Stomach (tissue), 4 donors: ENCODE results near the gene OR52W1.

Experiments
- CTCF ChIP-seq, 7 experiments: fragments of 450-650 bp in 4 of 7; fragments of 200-600 bp in 3 of 7; sonication (generic) in 3 of 7; IDR thresholded peaks; one replicate each; pipeline ENCODE4 v1.5.1; 2016 to 2019; ENCODE audit warnings: antibody characterized with exemption in 7 of 7, control low read depth in 2 of 7, mild to moderate bottlenecking in 1 of 7
- EP300 ChIP-seq: sonication (generic); formaldehyde crosslinking; IDR thresholded peaks from one replicate; pipeline ENCODE4 v1.6.1; 2017; ENCODE audit warnings: antibody characterized with exemption
- POLR2A ChIP-seq, 4 donors: fragments of 450-650 bp; IDR thresholded peaks; one replicate each; pipeline ENCODE4 v1.6.1; 2016; ENCODE audit warnings: antibody characterized with exemption in 4 of 4, control low read depth in 2 of 4, mild to moderate bottlenecking in 1 of 4, moderate library complexity in 1 of 4
- POLR2AphosphoS5 ChIP-seq, 3 donors: sonication (generic); formaldehyde crosslinking; IDR thresholded peaks; one replicate each; pipeline ENCODE4 v1.6.1; 2016; ENCODE audit warnings: antibody characterized with exemption in 3 of 3

- TF ChIP-seq CTCF (IDR thresholded peaks at IDR 0.05) (no peak), POLR2AphosphoS5 (IDR thresholded peaks at IDR 0.05) (no peak), EP300 (no peak), POLR2A (IDR thresholded peaks at IDR 0.05) (no peak)
Observed at GRCh38 chr11:6225024-6225423, 26.0 kb downstream of the OR52W1 start.
